ENCODE data around the gene FNDC3B. TPM values are rescaled to one million over a fixed set of nuclear protein-coding genes. Genes with fewer than 3 reads are reported as not detected.

The FNDC3B gene
- total RNA-seq, 4 donors from 2014 or later: 59.8 to 72.6 (median 65.6) TPM

GRCh38 chr3:172030181-172030580, 9.2 kb upstream of the FNDC3B start:
- intact Hi-C loops (cut with DNase I): no loop called here
- WGBS: 95% methylated on average over 2 of the region's 2 CpGs

GRCh38 chr3:172031996-172032395, 7.4 kb upstream of the FNDC3B start:
- no peak for TF ChIP-seq POLR2A (IDR thresholded peaks at IDR 0.05; ENCODE audit: low read depth)
- TF ChIP-seq CTCF (IDR thresholded peaks at IDR 0.05): no peak
- H3K4me1 ChIP-seq: no peaks in the 10 kb centered on the region
- intact Hi-C loops (cut with DNase I): no loop called here
- WGBS: 86% methylated on average over 3 of the region's 3 CpGs
- H3K27me3 ChIP-seq: no peaks in the 10 kb centered on the region
- no peak overlapping the region for H3K4me3 ChIP-seq
- H3K27ac ChIP-seq (replicated peaks in 1 of 4): no peak overlapping the region
- H3K9me3 ChIP-seq: no peaks in the 10 kb centered on the region
- DNase-seq (ENCODE audit: extremely low spot score): no peak
- H3K36me3 ChIP-seq: no peaks in the 10 kb centered on the region

More at GRCh38 chr3:172030181-172030580, 9.2 kb upstream of the FNDC3B start:
- no peak for DNase-seq (ENCODE audit: extremely low spot score)
- H3K36me3 ChIP-seq: no peaks in the 10 kb centered on the region
- H3K9me3 ChIP-seq: no peaks in the 10 kb centered on the region
- no peak for TF ChIP-seq EP300 (IDR thresholded peaks at IDR 0.05)
- no peak for TF ChIP-seq POLR2AphosphoS5 (IDR thresholded peaks at IDR 0.05)
- TF ChIP-seq CTCF (IDR thresholded peaks at IDR 0.05): no peak
- TF ChIP-seq POLR2A (IDR thresholded peaks at IDR 0.05; ENCODE audit: low read depth): no peak
- H3K27me3 ChIP-seq: no peaks in the 10 kb centered on the region
- no peak overlapping the region for H3K4me3 ChIP-seq
- no peaks in the 10 kb centered on the region for H3K4me1 ChIP-seq
- no peak overlapping the region for H3K27ac ChIP-seq (replicated peaks in 1 of 4)

GRCh38 chr3:172033396-172033795, 6.0 kb upstream of the FNDC3B start:
- 90% methylated on average over 2 of the region's 2 CpGs for WGBS
- no peak overlapping the region for H3K27ac ChIP-seq (replicated peaks in 1 of 4)
- TF ChIP-seq POLR2AphosphoS5 (IDR thresholded peaks at IDR 0.05) (no peak), EP300 (IDR thresholded peaks at IDR 0.05) (no peak), CTCF (IDR thresholded peaks at IDR 0.05) (no peak), POLR2A (IDR thresholded peaks at IDR 0.05; ENCODE audit: low read depth) (no peak)
- intact Hi-C loops (cut with DNase I): no loop called here
- H3K4me3 ChIP-seq: no peak overlapping the region
- no peak for DNase-seq (ENCODE audit: extremely low spot score)
- no peaks in the 10 kb centered on the region for H3K27me3 ChIP-seq
- peaks cover 0 to 2% (median 1%) of the 10 kb centered on the region in 4 donors for H3K4me1 ChIP-seq
- H3K36me3 ChIP-seq: no peaks in the 10 kb centered on the region
- H3K9me3 ChIP-seq: no peaks in the 10 kb centered on the region

GRCh38 chr3:172034786-172035685, 4.3 kb upstream of the FNDC3B start:
- Histone ChIP-seq H3K4me1 (peaks cover 9 to 10% (median 10%) of the 10 kb centered on the region in 4 donors), H3K4me3 (no peak overlapping the region), H3K27me3 (no peaks in the 10 kb centered on the region), H3K27ac (replicated peaks in 1 of 4) (no peak overlapping the region), H3K36me3 (no peaks in the 10 kb centered on the region), H3K9me3 (no peaks in the 10 kb centered on the region)
- DNase-seq (ENCODE audit: extremely low spot score): no peak
- intact Hi-C loops (cut with DNase I): loop anchor here (5.0 kb wide), 1 partner anchor 307 kb away; no protein-coding TSS in a partner anchor
- WGBS: 80% methylated on average over 9 of the region's 9 CpGs
- TF ChIP-seq EP300 (IDR thresholded peaks at IDR 0.05): no peak
- peak; percentile 39 to 69 (median 58) for TF ChIP-seq CTCF (IDR thresholded peaks at IDR 0.05)

Data from esophagus muscularis mucosa (tissue), 4 donors.